ENCODE results near the gene TMEM132E. TPM values are rescaled to one million over a fixed set of nuclear protein-coding genes. Genes with fewer than 3 reads are reported as not detected.

Gene TMEM132E
- total RNA-seq, 2 donors from 2014 or later: 0.09 to 0.26 TPM

GRCh38 chr17:34589120-34589965, 10.0 kb downstream of the TMEM132E start:
- intact Hi-C loops (cut with DNase I): no loop called here
- DNase-seq (no peak), ATAC-seq (no peak)

- intact Hi-C loops (cut with DNase I): no loop called here
- no peak for DNase-seq
- no peak for ATAC-seq
Observed at GRCh38 chr17:34592002-34592401, 12.6 kb downstream of the TMEM132E start.

- intact Hi-C loops (cut with DNase I): no loop called here
- no peak for ATAC-seq
- DNase-seq: no peak
Observed at GRCh38 chr17:34596920-34597319, 17.5 kb downstream of the TMEM132E start.

GRCh38 chr17:34598161-34598776, 18.9 kb downstream of the TMEM132E start:
- ATAC-seq (no peak), DNase-seq (no peak)
- intact Hi-C loops (cut with DNase I): no loop called here

- intact Hi-C loops (cut with DNase I): no loop called here
- DNase-seq (no peak), ATAC-seq (no peak)
Observed at GRCh38 chr17:34601416-34601815, 22.0 kb downstream of the TMEM132E start.

- ATAC-seq (no peak), DNase-seq (no peak)
- intact Hi-C loops (cut with DNase I): no loop called here
Observed at GRCh38 chr17:34603974-34604373, 24.6 kb downstream of the TMEM132E start.

GRCh38 chr17:34606763-34607162, 27.4 kb downstream of the TMEM132E start:
- ATAC-seq (peak; percentile 47 to 53), DNase-seq (no peak)
- intact Hi-C loops (cut with DNase I): no loop called here

- intact Hi-C loops (cut with DNase I): no loop called here
- DNase-seq: no peak
- ATAC-seq: no peak
Observed at GRCh38 chr17:34607917-34608316, 28.5 kb downstream of the TMEM132E start.

GRCh38 chr17:34609210-34609609, 29.8 kb downstream of the TMEM132E start:
- intact Hi-C loops (cut with DNase I): no loop called here
- DNase-seq (no peak), ATAC-seq (no peak)

GRCh38 chr17:34610039-34610438, 30.7 kb downstream of the TMEM132E start:
- intact Hi-C loops (cut with DNase I): no loop called here
- DNase-seq: no peak
- ATAC-seq: no peak

- no peak for DNase-seq
- no peak for ATAC-seq
- intact Hi-C loops (cut with DNase I): no loop called here
Observed at GRCh38 chr17:34610506-34610905, 31.1 kb downstream of the TMEM132E start.

- intact Hi-C loops (cut with DNase I): no loop called here
- DNase-seq (no peak), ATAC-seq (no peak)
Observed at GRCh38 chr17:34613064-34614019, 34.0 kb downstream of the TMEM132E start.

GRCh38 chr17:34614698-34615097, 35.3 kb downstream of the TMEM132E start:
- no peak for DNase-seq
- no peak for ATAC-seq
- intact Hi-C loops (cut with DNase I): no loop called here

- DNase-seq (no peak), ATAC-seq (no peak)
- intact Hi-C loops (cut with DNase I): no loop called here
Observed at GRCh38 chr17:34615326-34615725, 35.9 kb downstream of the TMEM132E start.

- intact Hi-C loops (cut with DNase I): no loop called here
- ATAC-seq (no peak), DNase-seq (no peak)
Observed at GRCh38 chr17:34616148-34616547, 36.8 kb downstream of the TMEM132E start.

GRCh38 chr17:34617398-34617797, 38.0 kb downstream of the TMEM132E start:
- intact Hi-C loops (cut with DNase I): no loop called here
- no peak for ATAC-seq
- no peak for DNase-seq

GRCh38 chr17:34619687-34620217, 40.4 kb downstream of the TMEM132E start:
- DNase-seq: no peak
- ATAC-seq: no peak
- intact Hi-C loops (cut with DNase I): no loop called here

GRCh38 chr17:34620458-34620857, 41.1 kb downstream of the TMEM132E start:
- DNase-seq: no peak
- no peak for ATAC-seq
- intact Hi-C loops (cut with DNase I): no loop called here

GRCh38 chr17:34622862-34623623, 43.7 kb downstream of the TMEM132E start:
- DNase-seq: no peak
- intact Hi-C loops (cut with DNase I): no loop called here
- ATAC-seq: no peak

Measured in left cardiac atrium (tissue), 4 donors.